Measurements from ENCODE around the gene KDR.

KDR gene

DNA sequence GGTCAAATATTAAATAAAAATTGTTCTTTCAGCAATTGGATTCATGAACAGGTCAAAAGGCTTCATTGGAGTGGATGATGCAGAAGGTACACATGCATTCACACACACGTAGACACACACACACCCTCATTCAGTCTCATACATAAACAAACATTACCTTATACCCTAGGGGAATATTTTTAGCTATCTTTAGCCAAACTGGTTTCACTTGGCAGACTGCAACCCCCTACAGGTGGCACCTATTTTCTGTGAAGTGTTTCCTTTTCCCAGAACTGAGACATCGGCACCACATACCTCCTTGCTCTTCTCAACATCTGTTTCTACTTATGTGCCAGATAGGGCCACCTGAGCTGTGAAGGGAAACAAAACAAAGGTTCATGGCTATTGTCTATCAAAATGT is 18.5 kb upstream of the KDR start:
- no peak overlapping the region for H3K4me2 ChIP-seq (ENCODE audit: insufficient read depth, low read length)
- H3K79me2 ChIP-seq (ENCODE audit: insufficient read depth, low read length), result no peaks in the 10 kb centered on the region
- no peak overlapping the region for H3K4me3 ChIP-seq (ENCODE audit: low read depth in 1 of 2, low read length in 2 of 2)
- DNase-seq, result no peak
- no peak for ATAC-seq (ENCODE audit: insufficient read depth, low read depth)
- no peaks in the 10 kb centered on the region for H3K27me3 ChIP-seq (ENCODE audit: insufficient read depth, low read length, poor library complexity)
- no peak overlapping the region for H2AFZ ChIP-seq (ENCODE audit: low read depth, low read length)
- H3K9ac ChIP-seq (ENCODE audit: low read depth, low read length), result no peak overlapping the region
- TF ChIP-seq EZH2 (IDR thresholded peaks at IDR 0.05; ENCODE audit: borderline replicate concordance, low read depth, low read length, severe bottlenecking) (no peak), CTCF (IDR thresholded peaks at IDR 0.05; ENCODE audit: borderline replicate concordance, extremely low read depth, low read length, poor library complexity, severe bottlenecking) (no peak)
- no peak overlapping the region for H3K27ac ChIP-seq (ENCODE audit: low read length)
- no peaks in the 10 kb centered on the region for H4K20me1 ChIP-seq (ENCODE audit: insufficient read depth, low read length)
- no peaks in the 10 kb centered on the region for H3K9me3 ChIP-seq (ENCODE audit: insufficient read depth, low read length, severe bottlenecking)
- no peaks in the 10 kb centered on the region for H3K4me1 ChIP-seq (ENCODE audit: insufficient read depth, low read length)
- H3K36me3 ChIP-seq (ENCODE audit: insufficient read depth, low read length), result no peaks in the 10 kb centered on the region

- H3K4me3 ChIP-seq (ENCODE audit: low read depth in 1 of 2, low read length in 2 of 2), result no peak overlapping the region
- no peak overlapping the region for H3K9ac ChIP-seq (ENCODE audit: low read depth, low read length)
- no peak for TF ChIP-seq EZH2 (IDR thresholded peaks at IDR 0.05; ENCODE audit: borderline replicate concordance, low read depth, low read length, severe bottlenecking)
- no peak for TF ChIP-seq CTCF (IDR thresholded peaks at IDR 0.05; ENCODE audit: borderline replicate concordance, extremely low read depth, low read length, poor library complexity, severe bottlenecking)
- H3K9me3 ChIP-seq (ENCODE audit: insufficient read depth, low read length, severe bottlenecking), result no peaks in the 10 kb centered on the region
- H3K27ac ChIP-seq (ENCODE audit: low read length), result no peak overlapping the region
- H3K36me3 ChIP-seq (ENCODE audit: insufficient read depth, low read length), result no peaks in the 10 kb centered on the region
- H3K4me2 ChIP-seq (ENCODE audit: insufficient read depth, low read length), result no peak overlapping the region
- H3K27me3 ChIP-seq (ENCODE audit: insufficient read depth, low read length, poor library complexity), result no peaks in the 10 kb centered on the region
- DNase-seq, result no peak
- no peaks in the 10 kb centered on the region for H3K4me1 ChIP-seq (ENCODE audit: insufficient read depth, low read length)
- no peaks in the 10 kb centered on the region for H4K20me1 ChIP-seq (ENCODE audit: insufficient read depth, low read length)
- no peak overlapping the region for H2AFZ ChIP-seq (ENCODE audit: low read depth, low read length)
- no peaks in the 10 kb centered on the region for H3K79me2 ChIP-seq (ENCODE audit: insufficient read depth, low read length)
- ATAC-seq (ENCODE audit: insufficient read depth, low read depth), result no peak
Observed at GRCh38 chr4:55138367-55138766, 13.0 kb upstream of the KDR start.

DNA sequence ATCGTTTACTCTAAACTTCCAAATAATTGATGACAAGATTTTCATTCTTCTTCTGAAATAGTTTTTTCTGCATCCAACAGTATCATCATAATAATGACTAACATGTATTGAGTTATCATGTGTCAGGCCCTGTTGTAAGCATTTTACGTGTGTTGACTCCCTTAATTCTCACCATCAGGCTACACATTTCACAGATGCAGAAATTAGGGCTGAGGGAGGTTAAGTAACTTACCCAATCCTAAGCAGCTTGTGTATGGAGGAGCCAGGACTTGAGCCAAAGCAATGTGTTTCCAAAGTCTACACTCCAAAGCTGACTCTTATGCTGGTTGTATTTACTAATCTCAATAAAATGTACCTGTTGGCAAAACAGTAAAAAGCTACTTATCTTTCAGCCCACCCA is 11.2 kb upstream of the KDR start:
- Histone ChIP-seq H3K4me2 (ENCODE audit: insufficient read depth, low read length) (no peak overlapping the region), H3K9ac (ENCODE audit: low read depth, low read length) (no peak overlapping the region), H3K4me1 (ENCODE audit: insufficient read depth, low read length) (no peaks in the 10 kb centered on the region), H3K79me2 (ENCODE audit: insufficient read depth, low read length) (no peaks in the 10 kb centered on the region), H3K27ac (ENCODE audit: low read length) (no peak overlapping the region), H4K20me1 (ENCODE audit: insufficient read depth, low read length) (no peaks in the 10 kb centered on the region), H2AFZ (ENCODE audit: low read depth, low read length) (no peak overlapping the region), H3K36me3 (ENCODE audit: insufficient read depth, low read length) (no peaks in the 10 kb centered on the region), H3K27me3 (ENCODE audit: insufficient read depth, low read length, poor library complexity) (no peaks in the 10 kb centered on the region), H3K9me3 (ENCODE audit: insufficient read depth, low read length, severe bottlenecking) (no peaks in the 10 kb centered on the region), H3K4me3 (ENCODE audit: low read depth in 1 of 2, low read length in 2 of 2) (no peak overlapping the region)
- TF ChIP-seq CTCF (IDR thresholded peaks at IDR 0.05; ENCODE audit: borderline replicate concordance, extremely low read depth, low read length, poor library complexity, severe bottlenecking) (no peak), EZH2 (IDR thresholded peaks at IDR 0.05; ENCODE audit: borderline replicate concordance, low read depth, low read length, severe bottlenecking) (no peak)
- ATAC-seq (ENCODE audit: insufficient read depth, low read depth) (no peak), DNase-seq (no peak)

DNA sequence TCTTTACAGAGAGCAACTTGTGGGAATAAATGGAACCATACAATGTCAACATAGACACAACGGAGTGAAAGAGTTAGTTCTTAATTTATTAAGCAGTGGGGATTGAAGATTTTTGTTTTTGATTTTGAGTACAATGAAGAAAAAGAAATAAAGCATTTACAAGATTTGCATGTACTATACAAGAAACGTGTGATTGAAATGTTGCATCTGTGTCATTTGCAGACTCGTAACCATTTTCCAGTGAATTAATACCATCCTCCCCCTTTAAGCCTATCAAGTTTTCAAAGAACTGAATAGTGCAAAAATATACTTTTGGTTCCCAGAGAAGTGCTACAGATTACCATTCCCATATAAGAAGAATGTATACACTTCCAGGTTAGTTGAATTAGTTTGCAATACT is 8.6 kb upstream of the KDR start:
- no peak overlapping the region for H3K4me2 ChIP-seq (ENCODE audit: insufficient read depth, low read length)
- no peaks in the 10 kb centered on the region for H3K9me3 ChIP-seq (ENCODE audit: insufficient read depth, low read length, severe bottlenecking)
- TF ChIP-seq CTCF (IDR thresholded peaks at IDR 0.05; ENCODE audit: borderline replicate concordance, extremely low read depth, low read length, poor library complexity, severe bottlenecking) (no peak), EZH2 (IDR thresholded peaks at IDR 0.05; ENCODE audit: borderline replicate concordance, low read depth, low read length, severe bottlenecking) (no peak)
- H3K27me3 ChIP-seq (ENCODE audit: insufficient read depth, low read length, poor library complexity), result no peaks in the 10 kb centered on the region
- no peaks in the 10 kb centered on the region for H3K79me2 ChIP-seq (ENCODE audit: insufficient read depth, low read length)
- H3K36me3 ChIP-seq (ENCODE audit: insufficient read depth, low read length), result no peaks in the 10 kb centered on the region
- DNase-seq, result no peak
- no peaks in the 10 kb centered on the region for H3K4me1 ChIP-seq (ENCODE audit: insufficient read depth, low read length)
- no peaks in the 10 kb centered on the region for H4K20me1 ChIP-seq (ENCODE audit: insufficient read depth, low read length)
- H3K27ac ChIP-seq (ENCODE audit: low read length), result no peak overlapping the region
- ATAC-seq (ENCODE audit: insufficient read depth, low read depth), result no peak
- no peak overlapping the region for H3K9ac ChIP-seq (ENCODE audit: low read depth, low read length)
- no peak overlapping the region for H2AFZ ChIP-seq (ENCODE audit: low read depth, low read length)
- no peak overlapping the region for H3K4me3 ChIP-seq (ENCODE audit: low read depth in 1 of 2, low read length in 2 of 2)

Measured in DND-41 (cell line).